Liver (tissue), 3 donors: ENCODE measurements around the gene RELN.

Source experiments
- CTCF ChIP-seq: fragments of 150-350 bp; IDR thresholded peaks from 2 replicates; pipeline ENCODE4 v1.5.1; 2017; ENCODE audit warnings: improper control_type of control experiment, low read depth, low read length; ENCODE audit not compliant: missing input control
- EGR1 ChIP-seq, 2 donors: IDR thresholded peaks; 2 replicates each; pipeline ENCODE4 v1.6.1; 2016 to 2018; ENCODE audit warnings: antibody characterized with exemption in 2 of 2, low read depth in 2 of 2
- FOXA1 ChIP-seq: IDR thresholded peaks from 2 replicates; pipeline ENCODE4 v1.6.1; 2016; ENCODE audit warnings: antibody characterized with exemption
- GABPA ChIP-seq, 2 donors: IDR thresholded peaks in 1 of 2; conservative IDR thresholded peaks in 1 of 2; 2 replicates each; pipeline ENCODE4 v1.6.1; 2016; ENCODE audit warnings: antibody characterized with exemption in 2 of 2, mild to moderate bottlenecking in 1 of 2, moderate library complexity in 1 of 2
- HNF4A ChIP-seq, 2 donors: conservative IDR thresholded peaks; 2 replicates each; pipeline ENCODE4 v1.6.1; 2016; ENCODE audit warnings: antibody characterized with exemption in 2 of 2, mild to moderate bottlenecking in 2 of 2
- JUND ChIP-seq, 2 donors: IDR thresholded peaks; 2 replicates each; pipeline ENCODE4 v1.6.1; 2016; ENCODE audit warnings: antibody characterized with exemption in 2 of 2
- RAD21 ChIP-seq, 2 donors: IDR thresholded peaks; 2 replicates each; pipeline ENCODE4 v1.6.1; 2016; ENCODE audit warnings: antibody characterized with exemption in 2 of 2, mild to moderate bottlenecking in 2 of 2
- SP1 ChIP-seq: IDR thresholded peaks from 2 replicates; pipeline ENCODE4 v1.6.1; 2018; ENCODE audit warnings: antibody characterized with exemption, mild to moderate bottlenecking
- TAF1 ChIP-seq: conservative IDR thresholded peaks from 2 replicates; pipeline ENCODE4 v1.6.1; 2016; ENCODE audit warnings: antibody characterized with exemption, mild to moderate bottlenecking
- TF ChIP-seq, protein P1 (sequence below): IDR thresholded peaks from 2 replicates; pipeline ENCODE4 v1.6.1; 2016; ENCODE audit warnings: antibody characterized with exemption
- TF ChIP-seq, protein P2 (sequence below): IDR thresholded peaks from 2 replicates; pipeline ENCODE4 v1.6.1; 2016; ENCODE audit warnings: antibody characterized with exemption
- TF ChIP-seq, protein P3 (sequence below): IDR thresholded peaks from 2 replicates; pipeline ENCODE4 v1.6.1; 2016; ENCODE audit warnings: antibody characterized with exemption
- donor health status: healthy.
- donor health status: healthy.

GRCh38 chr7:103698064-103698463 is 291.4 kb downstream of the RELN start:
- TF ChIP-seq CTCF (no peak), FOXA1 (no peak), RAD21 (IDR thresholded peaks at IDR 0.05) (no peak), HNF4A (conservative IDR thresholded peaks at IDR 0.05) (no peak), EGR1 (IDR thresholded peaks at IDR 0.05; ENCODE audit: low read depth in 2 of 2) (no peak), TAF1 (no peak), SP1 (no peak), JUND (IDR thresholded peaks at IDR 0.05) (no peak), GABPA (IDR thresholded peaks at IDR 0.05 in 1 of 2, conservative IDR thresholded peaks at IDR 0.05 in 1 of 2) (no peak)
- TF ChIP-seq, protein P1, sequence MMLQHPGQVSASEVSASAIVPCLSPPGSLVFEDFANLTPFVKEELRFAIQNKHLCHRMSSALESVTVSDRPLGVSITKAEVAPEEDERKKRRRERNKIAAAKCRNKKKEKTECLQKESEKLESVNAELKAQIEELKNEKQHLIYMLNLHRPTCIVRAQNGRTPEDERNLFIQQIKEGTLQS, result no peak
- TF ChIP-seq, protein P2, sequence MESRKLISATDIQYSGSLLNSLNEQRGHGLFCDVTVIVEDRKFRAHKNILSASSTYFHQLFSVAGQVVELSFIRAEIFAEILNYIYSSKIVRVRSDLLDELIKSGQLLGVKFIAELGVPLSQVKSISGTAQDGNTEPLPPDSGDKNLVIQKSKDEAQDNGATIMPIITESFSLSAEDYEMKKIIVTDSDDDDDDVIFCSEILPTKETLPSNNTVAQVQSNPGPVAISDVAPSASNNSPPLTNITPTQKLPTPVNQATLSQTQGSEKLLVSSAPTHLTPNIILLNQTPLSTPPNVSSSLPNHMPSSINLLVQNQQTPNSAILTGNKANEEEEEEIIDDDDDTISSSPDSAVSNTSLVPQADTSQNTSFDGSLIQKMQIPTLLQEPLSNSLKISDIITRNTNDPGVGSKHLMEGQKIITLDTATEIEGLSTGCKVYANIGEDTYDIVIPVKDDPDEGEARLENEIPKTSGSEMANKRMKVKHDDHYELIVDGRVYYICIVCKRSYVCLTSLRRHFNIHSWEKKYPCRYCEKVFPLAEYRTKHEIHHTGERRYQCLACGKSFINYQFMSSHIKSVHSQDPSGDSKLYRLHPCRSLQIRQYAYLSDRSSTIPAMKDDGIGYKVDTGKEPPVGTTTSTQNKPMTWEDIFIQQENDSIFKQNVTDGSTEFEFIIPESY, result no peak
- TF ChIP-seq, protein P3, sequence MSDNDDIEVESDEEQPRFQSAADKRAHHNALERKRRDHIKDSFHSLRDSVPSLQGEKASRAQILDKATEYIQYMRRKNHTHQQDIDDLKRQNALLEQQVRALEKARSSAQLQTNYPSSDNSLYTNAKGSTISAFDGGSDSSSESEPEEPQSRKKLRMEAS, result no peak
